Skin epidermis (tissue), 12 donors: Measurements from ENCODE around the gene ISLR2.

ENCODE experiments used
- H3K27ac ChIP-seq, 21 experiments: fragments of 200-600 bp; sonication (generic) in 11 of 21; one replicate each; pipeline ENCODE4 v1.5.0; 2020; ENCODE audit warnings: mild to moderate bottlenecking in 3 of 21, inconsistent platforms in 2 of 21, moderate library complexity in 2 of 21
- H3K4me3 ChIP-seq, 7 experiments: fragments of 200-600 bp; sonication (generic) in 2 of 7; one replicate each; pipeline ENCODE4 v1.5.0; 2020; ENCODE audit warnings: inconsistent platforms in 2 of 7, mild to moderate bottlenecking in 2 of 7, moderate library complexity in 1 of 7

The ISLR2 gene

GRCh38 chr15:74127954-74128784, 2.2 kb upstream of the ISLR2 start:
- Histone ChIP-seq H3K27ac (no peak overlapping the region), H3K4me3 (peak overlapping the region in 6 of 7 experiments; percentile 10 to 27 (median 20))

- no peak overlapping the region for H3K4me3 ChIP-seq
- no peak overlapping the region for H3K27ac ChIP-seq
Observed at GRCh38 chr15:74128785-74129585, 1.4 kb upstream of the ISLR2 start.

GRCh38 chr15:74129586-74130154, 716 bp upstream of the ISLR2 start:
- no peak overlapping the region for H3K27ac ChIP-seq
- H3K4me3 ChIP-seq, result peak overlapping the region in 1 of 7 experiments; percentile 2

- Histone ChIP-seq H3K4me3 (no peak overlapping the region), H3K27ac (no peak overlapping the region)
Observed at GRCh38 chr15:74130849-74131627, 652 bp downstream of the ISLR2 start.

- no peak overlapping the region for H3K27ac ChIP-seq
- H3K4me3 ChIP-seq, result no peak overlapping the region
Observed at GRCh38 chr15:74131628-74132413, 1.4 kb downstream of the ISLR2 start.

GRCh38 chr15:74132681-74133651, 2.6 kb downstream of the ISLR2 start:
- no peak overlapping the region for H3K4me3 ChIP-seq
- H3K27ac ChIP-seq, result no peak overlapping the region

GRCh38 chr15:74133694-74134386, 3.5 kb downstream of the ISLR2 start:
- no peak overlapping the region for H3K4me3 ChIP-seq
- no peak overlapping the region for H3K27ac ChIP-seq

GRCh38 chr15:74134387-74135027, 4.1 kb downstream of the ISLR2 start:
- Histone ChIP-seq H3K27ac (no peak overlapping the region), H3K4me3 (no peak overlapping the region)

GRCh38 chr15:74135041-74135565, 4.7 kb downstream of the ISLR2 start:
- Histone ChIP-seq H3K27ac (no peak overlapping the region), H3K4me3 (peak overlapping the region in 1 of 7 experiments; percentile 24)

- H3K27ac ChIP-seq, result peak overlapping the region in 13 of 21 experiments; percentile 26 to 80 (median 48)
- H3K4me3 ChIP-seq, result peak overlapping the region; percentile 16 to 36 (median 27)
Observed at GRCh38 chr15:74136540-74136813, 6.1 kb downstream of the ISLR2 start.

GRCh38 chr15:74136814-74137536, 6.6 kb downstream of the ISLR2 start:
- H3K27ac ChIP-seq, result peak overlapping the region in 13 of 21 experiments; percentile 26 to 80 (median 48)
- peak overlapping the region; percentile 16 to 36 (median 27) for H3K4me3 ChIP-seq

- Histone ChIP-seq H3K27ac (peak overlapping the region in 1 of 21 experiments; percentile 80), H3K4me3 (no peak overlapping the region)
Observed at GRCh38 chr15:74137537-74137894, 7.1 kb downstream of the ISLR2 start.

GRCh38 chr15:74138642-74139041, 8.3 kb downstream of the ISLR2 start:
- no peak overlapping the region for H3K27ac ChIP-seq

GRCh38 chr15:74141591-74141990, 11.2 kb downstream of the ISLR2 start:
- no peak overlapping the region for H3K27ac ChIP-seq
- H3K4me3 ChIP-seq, result no peak overlapping the region

More at GRCh38 chr15:74138642-74139041, 8.3 kb downstream of the ISLR2 start:
- H3K4me3 ChIP-seq, result no peak overlapping the region

- no peak overlapping the region for H3K27ac ChIP-seq
Observed at GRCh38 chr15:74144153-74144775, 13.9 kb downstream of the ISLR2 start.

More at GRCh38 chr15:74144153-74144775, 13.9 kb downstream of the ISLR2 start:
- H3K4me3 ChIP-seq, result no peak overlapping the region
